AG04450 (cell line): Measurements from ENCODE around the gene SPO11. TPM values are rescaled to one million over a fixed set of nuclear protein-coding genes. Genes with fewer than 3 reads are reported as not detected.

Source experiments
- CTCF ChIA-PET: fragments of 300-600, 350-600 bp; formaldehyde crosslinking; extraction: SDS; loops from one replicate; lab custom pipeline; 2022; ENCODE audit warnings: antibody characterized with exemption, inconsistent platforms; lab: Charles Lee
- POLR2A ChIA-PET: fragments of 350-600 bp; formaldehyde crosslinking; extraction: SDS; loops from one replicate; lab custom pipeline; 2021; ENCODE audit warnings: antibody characterized with exemption, inconsistent platforms; lab: Yijun Ruan, JAX
- DNase-seq: peaks from one replicate; pipeline ENCODE4 v3.0.0-alpha.2; 2011; ENCODE audit warnings: low read depth, low spot score
- H3K27ac ChIP-seq: one replicate; pipeline ENCODE4 v1.5.1; 2012; ENCODE audit warnings: low read depth, low read length, control low read depth
- H3K27me3 ChIP-seq: one replicate; pipeline ENCODE4 v1.6.0; 2012; ENCODE audit warnings: low read length; ENCODE audit not compliant: control insufficient read depth, insufficient read depth
- H3K4me3 ChIP-seq: 2 replicates; pipeline ENCODE4 v1.5.1; 2011; ENCODE audit warnings: mild to moderate bottlenecking, low read depth, low read length, control low read depth
- H3K9me3 ChIP-seq: 2 replicates; pipeline ENCODE4 v1.5.1; 2012; ENCODE audit warnings: low read length; ENCODE audit not compliant: control insufficient read depth, insufficient read depth
- CTCF ChIP-seq: IDR thresholded peaks from 2 replicates; pipeline ENCODE4 v1.5.1; 2011; ENCODE audit warnings: low read depth, low read length, control low read depth, inconsistent platforms
- polyA plus RNA-seq: library from polyadenylated mRNA; depleted of rRNA; stranded (reverse); fragments of >200 nt; gene quantifications from 2 replicates; pipeline ENCODE4 v1.2.3, GENCODE V29; 2011

SPO11 gene
- polyA plus RNA-seq, 1 experiment = not detected

GRCh38 chr20:57369596-57369995 lies 40.0 kb downstream of the SPO11 start:
- CTCF ChIA-PET = interaction anchor here (0.6 to 1.5 kb wide), 3 partner anchors 10 to 102 kb away, joined by 3 to 6 read pairs (median 3); no protein-coding TSS in a partner anchor
- Histone ChIP-seq H3K27me3 (no peaks in the 10 kb centered on the region), H3K27ac (no peak overlapping the region), H3K9me3 (no peaks in the 10 kb centered on the region; the same call in 1 of the 2 replicates), H3K4me3 (no peak overlapping the region)
- DNase-seq = no peak
- POLR2A ChIA-PET = no interaction called here
- TF ChIP-seq CTCF = no peak

- CTCF ChIA-PET = interaction anchor here (1.5 kb wide), 1 partner anchor 11 kb away, joined by 6 read pairs; no protein-coding TSS in a partner anchor
- H3K27ac ChIP-seq = no peak overlapping the region
- DNase-seq = no peak
- POLR2A ChIA-PET = no interaction called here
- no peaks in the 10 kb centered on the region for H3K27me3 ChIP-seq
- no peak for TF ChIP-seq CTCF
- H3K9me3 ChIP-seq = no peaks in the 10 kb centered on the region; the same call in 1 of the 2 replicates
- H3K4me3 ChIP-seq = no peak overlapping the region
Observed at GRCh38 chr20:57370316-57370715, 40.7 kb downstream of the SPO11 start.

- ChIA-PET CTCF (interaction anchor here (2.7 kb wide), 1 partner anchor 11 kb away, joined by 8 read pairs; no protein-coding TSS in a partner anchor), POLR2A (no interaction called here)
- DNase-seq = no peak
- Histone ChIP-seq H3K4me3 (no peak overlapping the region), H3K27me3 (no peaks in the 10 kb centered on the region), H3K9me3 (no peaks in the 10 kb centered on the region; the same call in 1 of the 2 replicates), H3K27ac (no peak overlapping the region)
- TF ChIP-seq CTCF = no peak
Observed at GRCh38 chr20:57371363-57371762, 41.8 kb downstream of the SPO11 start.

- H3K27me3 ChIP-seq = no peaks in the 10 kb centered on the region
- H3K4me3 ChIP-seq = no peak overlapping the region
- POLR2A ChIA-PET = no interaction called here
- no peak overlapping the region for H3K27ac ChIP-seq
- DNase-seq = no peak
- H3K9me3 ChIP-seq = no peaks in the 10 kb centered on the region; the same call in 1 of the 2 replicates
- no peak for TF ChIP-seq CTCF
- CTCF ChIA-PET = interaction anchor here (2.7 kb wide), 1 partner anchor 10 kb away, joined by 8 read pairs; no protein-coding TSS in a partner anchor
Observed at GRCh38 chr20:57372157-57372556, 42.6 kb downstream of the SPO11 start.

- no peak for TF ChIP-seq CTCF
- DNase-seq = no peak
- ChIA-PET CTCF (interaction anchor here (1.1 to 2.7 kb wide), 2 partner anchors 9 to 123 kb away, joined by 4 to 8 read pairs; no protein-coding TSS in a partner anchor), POLR2A (no interaction called here)
- no peak overlapping the region for H3K4me3 ChIP-seq
- H3K27ac ChIP-seq = no peak overlapping the region
- H3K27me3 ChIP-seq = no peaks in the 10 kb centered on the region
- H3K9me3 ChIP-seq = no peaks in the 10 kb centered on the region; the same call in 1 of the 2 replicates
Observed at GRCh38 chr20:57372581-57373350, 43.2 kb downstream of the SPO11 start.
